ENCODE results near the gene WDR35. TPM values are rescaled to one million over a fixed set of nuclear protein-coding genes. Genes with fewer than 3 reads are reported as not detected.

WDR35 gene
- total and polyA plus RNA-seq, 4 donors = 0.97 to 3.8 (median 1.6) TPM

- TF ChIP-seq, protein P1, sequence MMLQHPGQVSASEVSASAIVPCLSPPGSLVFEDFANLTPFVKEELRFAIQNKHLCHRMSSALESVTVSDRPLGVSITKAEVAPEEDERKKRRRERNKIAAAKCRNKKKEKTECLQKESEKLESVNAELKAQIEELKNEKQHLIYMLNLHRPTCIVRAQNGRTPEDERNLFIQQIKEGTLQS (IDR thresholded peaks at IDR 0.05) = no peak
- TF ChIP-seq JUND (IDR thresholded peaks at IDR 0.05) (no peak), CTCF (IDR thresholded peaks at IDR 0.05; ENCODE audit: low read depth, low read length, missing input control) (no peak)
- TF ChIP-seq, protein P2, sequence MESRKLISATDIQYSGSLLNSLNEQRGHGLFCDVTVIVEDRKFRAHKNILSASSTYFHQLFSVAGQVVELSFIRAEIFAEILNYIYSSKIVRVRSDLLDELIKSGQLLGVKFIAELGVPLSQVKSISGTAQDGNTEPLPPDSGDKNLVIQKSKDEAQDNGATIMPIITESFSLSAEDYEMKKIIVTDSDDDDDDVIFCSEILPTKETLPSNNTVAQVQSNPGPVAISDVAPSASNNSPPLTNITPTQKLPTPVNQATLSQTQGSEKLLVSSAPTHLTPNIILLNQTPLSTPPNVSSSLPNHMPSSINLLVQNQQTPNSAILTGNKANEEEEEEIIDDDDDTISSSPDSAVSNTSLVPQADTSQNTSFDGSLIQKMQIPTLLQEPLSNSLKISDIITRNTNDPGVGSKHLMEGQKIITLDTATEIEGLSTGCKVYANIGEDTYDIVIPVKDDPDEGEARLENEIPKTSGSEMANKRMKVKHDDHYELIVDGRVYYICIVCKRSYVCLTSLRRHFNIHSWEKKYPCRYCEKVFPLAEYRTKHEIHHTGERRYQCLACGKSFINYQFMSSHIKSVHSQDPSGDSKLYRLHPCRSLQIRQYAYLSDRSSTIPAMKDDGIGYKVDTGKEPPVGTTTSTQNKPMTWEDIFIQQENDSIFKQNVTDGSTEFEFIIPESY (IDR thresholded peaks at IDR 0.05) = no peak
These were observed 23.4 kb upstream of the WDR35 start (continued) for GRCh38 chr2:20013126-20013849.

DNA sequence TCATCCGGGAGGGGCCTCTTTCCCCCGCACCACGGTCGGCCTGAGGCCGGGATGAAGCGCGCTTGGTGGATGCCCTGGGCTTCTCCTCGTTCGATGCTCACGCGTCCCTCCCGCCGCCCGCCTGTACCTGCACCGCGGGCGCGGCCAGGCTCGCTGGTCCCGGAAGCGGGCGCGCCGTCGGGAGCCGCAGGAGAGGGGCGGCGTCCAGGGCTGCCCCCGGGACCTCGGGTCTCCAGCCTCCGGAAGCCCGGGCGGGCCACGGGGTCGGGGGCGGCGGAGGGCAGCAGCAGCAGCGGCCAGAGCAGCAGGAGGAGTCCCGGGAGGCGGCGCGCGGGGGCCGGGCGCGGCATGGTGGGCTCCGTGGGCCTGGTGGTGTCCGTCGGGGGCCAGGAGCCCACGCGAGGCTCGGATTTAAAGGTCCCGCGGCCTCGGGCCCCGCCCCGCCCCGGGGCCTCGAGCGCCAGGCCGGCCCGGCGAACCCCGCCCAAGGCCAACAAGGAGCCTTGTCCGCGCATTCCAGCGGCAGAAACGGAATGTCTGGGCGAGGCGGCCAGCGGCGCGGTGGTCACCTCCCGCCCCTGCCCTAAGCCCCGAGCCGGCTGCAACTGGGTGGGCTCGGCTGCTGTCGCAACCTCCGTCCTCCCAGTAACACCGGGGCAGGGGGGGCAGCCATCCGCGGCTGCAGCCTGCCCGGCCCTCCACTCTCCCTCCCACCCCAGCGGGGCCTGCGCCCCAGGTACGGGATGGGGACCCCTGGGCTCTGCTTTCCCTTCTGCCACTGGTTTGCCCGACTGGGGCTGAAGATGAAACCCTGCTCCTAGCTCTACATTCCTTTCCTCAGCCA is 22.6 kb upstream of the WDR35 start, which contains the start of gene MATN3:
Gene MATN3, minus strand, starts transcription at position 387 of the 844 bp plus-strand sequence. Its CDS starts 37 bp downstream, at position 350.
- WGBS = 3% methylated on average over 87 of the region's 87 CpGs
- H3K36me3 ChIP-seq (ENCODE audit: control insufficient read depth in 4 of 4, insufficient read depth in 3 of 4, low read depth in 1 of 4, low read length in 3 of 4) = no peaks in the 10 kb centered on the region
- H3K9me3 ChIP-seq (ENCODE audit: control insufficient read depth in 4 of 4, low read length in 3 of 4) = no peaks in the 10 kb centered on the region
- peaks cover 0 to 4% (median 0%) of the 10 kb centered on the region in 4 donors for H3K27me3 ChIP-seq (ENCODE audit: control insufficient read depth in 4 of 4, insufficient read depth in 4 of 4, low read length in 3 of 4)
- DNase-seq (ENCODE audit: low spot score) = no peak
- TF ChIP-seq, protein P2 (IDR thresholded peaks at IDR 0.05) = no peak
- no peak for TF ChIP-seq FOXA2 (IDR thresholded peaks at IDR 0.05)
- TF ChIP-seq, protein P1 (IDR thresholded peaks at IDR 0.05) = no peak
- TF ChIP-seq MAX (IDR thresholded peaks at IDR 0.05) = no peak
- TF ChIP-seq HNF4A (conservative IDR thresholded peaks at IDR 0.05) = no peak
- TF ChIP-seq FOXA1 (IDR thresholded peaks at IDR 0.05) = no peak
- TF ChIP-seq SP1 (IDR thresholded peaks at IDR 0.05) = no peak
- no peak for TF ChIP-seq GABPA (IDR thresholded peaks at IDR 0.05 in 1 of 2, conservative IDR thresholded peaks at IDR 0.05 in 1 of 2)
- TF ChIP-seq RXRA (IDR thresholded peaks at IDR 0.05) = no peak
- TF ChIP-seq EGR1 (IDR thresholded peaks at IDR 0.05; ENCODE audit: low read depth in 2 of 2) = no peak
- TF ChIP-seq CTCF (IDR thresholded peaks at IDR 0.05; ENCODE audit: low read depth, low read length, missing input control) = no peak
- no peak for TF ChIP-seq JUND (IDR thresholded peaks at IDR 0.05)
- TF ChIP-seq YY1 (IDR thresholded peaks at IDR 0.05) = no peak
- H3K4me1 ChIP-seq (ENCODE audit: control insufficient read depth in 4 of 4, insufficient read depth in 4 of 4, low read length in 3 of 4) = peaks cover 2 to 10% (median 7%) of the 10 kb centered on the region in 4 donors
- no peak within 1 kb of the TSS for H3K27ac ChIP-seq (ENCODE audit: low read depth in 1 of 2, low read length in 2 of 2)
- no peak within 1 kb of the TSS for H3K9ac ChIP-seq (ENCODE audit: low read depth in 1 of 2, low read length in 2 of 2)
- peak within 1 kb of the TSS in 2 of 3 donors; percentile 52 to 71 for H3K4me3 ChIP-seq (ENCODE audit: low read depth in 1 of 3, low read length in 3 of 3)
